GM13976 (cell line): Measurements from ENCODE around the gene GADD45GIP1.

Experiments used
- DNase-seq: peaks from one replicate; pipeline ENCODE4 v3.0.0; 2012; ENCODE audit warnings: low spot score
- in situ Hi-C: fragments of 300-500 bp; cut with MboI; formaldehyde crosslinking; loops from one replicate; pipeline ENCODE4 v1.12.0; 2022; ENCODE audit warnings: low sequenced_read_pairs, mixed read lengths, inconsistent platforms; ENCODE audit not compliant: unreplicated experiment
- TF ChIP-seq, protein P1 (sequence below): IDR thresholded peaks from 2 replicates; pipeline ENCODE4 v1.5.1; 2012; ENCODE audit warnings: borderline replicate concordance, mild to moderate bottlenecking; ENCODE audit not compliant: insufficient read depth; ENCODE audit errors: extremely low read depth, missing control alignments, control extremely low read depth

GADD45GIP1 gene

DNA sequence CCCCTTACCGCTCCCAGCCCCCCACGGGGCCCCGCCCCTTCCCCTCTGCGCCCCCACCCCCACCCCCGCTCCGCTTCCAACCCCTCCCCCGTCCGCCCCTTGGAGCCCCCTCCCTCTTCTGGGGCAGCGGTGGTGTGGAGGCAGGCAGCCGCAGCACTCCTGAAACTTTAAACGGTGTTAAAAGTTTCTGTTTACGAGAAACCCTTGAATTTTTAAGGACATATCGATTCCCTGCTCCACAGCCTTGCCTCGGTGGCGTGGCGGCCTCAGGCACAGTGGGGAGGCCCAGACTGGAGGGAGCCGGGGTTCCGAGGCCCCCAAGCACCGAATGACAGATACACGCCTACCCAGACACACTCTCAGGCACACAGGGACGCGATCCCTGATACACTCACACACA, 33.4 kb upstream of the GADD45GIP1 start:
- DNase-seq, result no peak
- TF ChIP-seq, protein P1, sequence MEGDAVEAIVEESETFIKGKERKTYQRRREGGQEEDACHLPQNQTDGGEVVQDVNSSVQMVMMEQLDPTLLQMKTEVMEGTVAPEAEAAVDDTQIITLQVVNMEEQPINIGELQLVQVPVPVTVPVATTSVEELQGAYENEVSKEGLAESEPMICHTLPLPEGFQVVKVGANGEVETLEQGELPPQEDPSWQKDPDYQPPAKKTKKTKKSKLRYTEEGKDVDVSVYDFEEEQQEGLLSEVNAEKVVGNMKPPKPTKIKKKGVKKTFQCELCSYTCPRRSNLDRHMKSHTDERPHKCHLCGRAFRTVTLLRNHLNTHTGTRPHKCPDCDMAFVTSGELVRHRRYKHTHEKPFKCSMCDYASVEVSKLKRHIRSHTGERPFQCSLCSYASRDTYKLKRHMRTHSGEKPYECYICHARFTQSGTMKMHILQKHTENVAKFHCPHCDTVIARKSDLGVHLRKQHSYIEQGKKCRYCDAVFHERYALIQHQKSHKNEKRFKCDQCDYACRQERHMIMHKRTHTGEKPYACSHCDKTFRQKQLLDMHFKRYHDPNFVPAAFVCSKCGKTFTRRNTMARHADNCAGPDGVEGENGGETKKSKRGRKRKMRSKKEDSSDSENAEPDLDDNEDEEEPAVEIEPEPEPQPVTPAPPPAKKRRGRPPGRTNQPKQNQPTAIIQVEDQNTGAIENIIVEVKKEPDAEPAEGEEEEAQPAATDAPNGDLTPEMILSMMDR, result no peak
- in situ Hi-C loops, result no loop called here

DNA sequence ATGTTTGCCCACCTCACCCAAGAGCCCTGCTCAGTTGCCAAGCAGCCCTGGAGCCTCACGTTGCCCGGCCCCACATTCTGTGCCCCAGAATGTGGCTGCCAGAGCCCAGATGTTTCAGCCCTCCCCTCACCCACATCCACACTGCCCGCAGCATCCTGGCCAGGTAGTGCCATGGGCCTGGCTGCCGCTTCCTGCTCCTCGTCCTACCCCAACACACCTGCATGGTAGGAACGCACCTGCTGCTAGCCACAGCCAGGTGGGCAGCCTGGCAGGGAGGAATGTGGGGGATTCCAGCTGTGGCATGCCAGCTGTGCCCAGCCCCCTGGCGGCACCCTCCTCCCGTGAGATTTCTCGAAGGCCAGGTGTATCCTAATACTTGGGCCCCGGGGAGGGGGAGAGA, 30.8 kb upstream of the GADD45GIP1 start:
- TF ChIP-seq, protein P1, result no peak
- in situ Hi-C loops, result no loop called here
- DNase-seq, result no peak

DNA sequence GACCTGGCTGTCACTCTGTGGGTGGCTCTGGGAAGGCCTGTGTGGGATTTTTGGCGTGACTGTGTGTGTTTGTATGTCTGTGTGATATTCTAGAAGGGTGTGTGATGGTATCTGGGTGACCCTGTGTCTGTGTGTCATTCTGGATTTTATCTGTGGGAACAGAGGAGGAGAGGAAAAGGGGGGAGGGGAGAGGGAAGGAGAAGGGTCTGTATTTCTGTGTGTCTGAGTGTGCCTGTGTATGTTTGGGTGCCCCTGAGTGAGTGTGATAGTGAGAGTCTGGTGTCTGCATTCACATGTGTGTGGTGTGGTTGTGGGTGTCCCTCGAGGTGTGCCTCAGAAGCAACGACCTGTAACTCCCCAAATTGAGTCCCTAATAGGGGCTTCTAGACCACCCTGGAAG, 30.2 kb upstream of the GADD45GIP1 start:
- in situ Hi-C loops, result no loop called here
- no peak for DNase-seq
- TF ChIP-seq, protein P1, result no peak

DNA sequence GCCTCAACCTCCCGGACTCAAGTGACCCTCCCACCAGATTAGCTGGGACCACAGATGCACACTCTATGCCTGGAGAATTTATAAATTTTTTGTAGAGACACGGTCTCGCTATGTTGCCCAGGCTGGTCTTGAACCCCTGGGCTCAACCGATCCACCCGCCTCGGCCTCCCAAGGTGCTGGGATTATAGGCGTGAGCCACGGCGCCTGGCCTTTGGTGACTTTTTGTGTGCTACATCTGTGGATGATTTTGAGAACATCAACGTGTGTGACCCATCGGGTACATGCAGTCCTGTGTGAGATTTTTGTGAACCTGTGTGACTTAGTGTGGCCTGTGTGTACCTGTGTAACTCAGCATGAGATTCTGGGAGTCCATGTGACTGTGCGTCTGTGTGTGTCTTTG, 29.7 kb upstream of the GADD45GIP1 start:
- TF ChIP-seq, protein P1, result no peak
- no peak for DNase-seq
- in situ Hi-C loops, result no loop called here

DNA sequence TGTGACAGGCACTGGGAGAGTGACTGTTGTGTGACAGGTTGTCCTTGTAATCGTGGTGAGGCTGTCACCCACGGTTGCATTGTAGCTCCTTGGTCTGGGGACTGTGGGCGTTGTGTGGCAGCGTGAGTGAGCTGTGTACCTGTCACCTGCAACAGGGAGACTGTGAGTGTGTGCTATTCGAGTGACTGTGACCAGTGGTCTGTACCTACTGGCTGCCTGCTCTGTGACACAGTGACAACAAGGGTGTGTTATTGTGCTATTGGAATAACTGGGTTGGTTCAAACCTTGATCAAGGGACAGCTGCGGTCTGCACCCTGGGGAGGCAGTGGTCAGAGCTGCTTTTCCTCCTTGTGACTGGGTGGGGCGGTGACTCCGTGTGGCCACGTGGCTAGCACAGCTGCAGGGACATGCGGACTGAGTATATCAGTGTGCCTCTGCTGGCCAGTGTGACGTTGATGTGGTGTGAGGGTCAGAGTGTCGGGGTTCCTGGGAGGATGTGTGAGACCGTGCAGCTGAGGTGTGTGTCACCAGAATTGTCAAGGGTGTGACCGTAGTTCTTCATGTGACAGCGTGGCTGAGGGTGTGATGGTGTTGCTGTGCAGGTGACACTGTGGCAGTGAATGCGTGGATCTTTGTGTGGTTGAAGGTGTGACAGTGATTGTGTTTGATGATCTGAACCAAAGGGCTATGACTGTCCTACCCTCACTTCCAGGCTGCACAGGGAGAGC, 28.2 kb upstream of the GADD45GIP1 start:
- TF ChIP-seq, protein P1, result no peak
- in situ Hi-C loops, result no loop called here
- no peak for DNase-seq

DNA sequence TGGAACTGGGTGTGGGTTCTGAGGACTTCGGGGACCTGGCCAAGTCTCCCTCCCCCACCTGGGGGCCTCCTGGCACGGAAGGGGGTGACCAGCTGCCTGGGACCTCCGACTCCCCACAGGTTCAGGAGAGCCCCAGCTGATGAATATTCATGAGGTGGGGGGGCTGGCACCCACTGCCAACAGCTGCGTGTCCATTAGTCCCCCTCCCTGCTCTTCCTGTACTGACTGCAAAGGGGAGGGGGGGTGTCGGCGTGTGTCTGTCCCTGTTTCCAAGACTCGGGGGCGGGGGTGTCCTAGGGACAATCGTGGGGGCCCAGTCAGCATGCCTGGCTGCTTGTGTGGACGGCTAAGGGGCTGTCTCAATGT, 27.6 kb upstream of the GADD45GIP1 start:
- TF ChIP-seq, protein P1, result no peak
- in situ Hi-C loops, result no loop called here
- DNase-seq, result no peak
